HG03025 (cell line): Measurements from ENCODE around the gene CCZ1.
"Not testable (repeated sequence)": the region's sequence is repeated elsewhere in the genome, so short reads cannot be mapped to it uniquely, and the experiment has no call there.

Source experiments
- ATAC-seq: cut with Tn5 transposase; IDR thresholded peaks from one replicate; pipeline ENCODE4 v1.9.1; 2021; ENCODE audit warnings: mild to moderate bottlenecking, moderate library complexity; ENCODE audit not compliant: unreplicated experiment, low FRiP score

Gene CCZ1

DNA sequence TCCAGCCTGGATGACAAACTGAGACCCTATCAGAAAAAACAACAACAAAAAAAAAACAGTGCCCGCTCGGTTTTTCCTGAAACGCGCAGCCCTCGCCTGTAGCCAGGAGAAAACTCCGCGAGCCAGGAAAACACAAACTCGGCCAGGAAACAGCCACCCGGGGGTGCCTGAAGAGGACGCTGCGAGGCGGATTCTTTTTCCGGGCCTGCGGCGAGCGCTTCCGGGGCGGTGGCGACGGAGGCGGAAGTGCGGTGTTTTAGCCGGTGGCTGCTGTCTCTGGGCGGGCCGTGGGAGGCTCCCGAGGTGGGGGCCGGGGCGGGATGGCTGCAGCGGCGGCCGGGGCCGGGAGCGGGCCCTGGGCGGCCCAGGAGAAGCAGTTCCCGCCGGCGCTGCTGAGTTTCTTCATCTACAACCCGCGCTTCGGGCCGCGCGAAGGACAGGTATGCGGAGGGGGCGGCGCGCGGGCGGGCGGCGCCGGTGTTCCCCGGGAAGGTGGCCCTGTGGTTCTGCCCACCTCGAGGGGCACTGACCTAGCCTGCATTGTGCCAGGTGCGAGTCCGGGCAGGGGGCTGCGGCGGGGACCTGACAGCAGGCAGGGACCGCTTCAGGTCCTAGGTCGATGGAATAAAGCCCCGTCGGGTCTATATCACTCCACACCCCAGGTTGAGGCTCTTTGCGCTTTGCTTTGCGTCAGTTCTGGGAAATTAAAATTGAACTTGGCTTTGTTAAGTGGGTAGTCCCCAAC, at the start of gene CCZ1:
Gene CCZ1 (plus strand): TSS at position 254 of the 745 bp plus-strand sequence. CDS start 67 bp downstream, at position 321.
- ATAC-seq = peak; percentile 91

DNA sequence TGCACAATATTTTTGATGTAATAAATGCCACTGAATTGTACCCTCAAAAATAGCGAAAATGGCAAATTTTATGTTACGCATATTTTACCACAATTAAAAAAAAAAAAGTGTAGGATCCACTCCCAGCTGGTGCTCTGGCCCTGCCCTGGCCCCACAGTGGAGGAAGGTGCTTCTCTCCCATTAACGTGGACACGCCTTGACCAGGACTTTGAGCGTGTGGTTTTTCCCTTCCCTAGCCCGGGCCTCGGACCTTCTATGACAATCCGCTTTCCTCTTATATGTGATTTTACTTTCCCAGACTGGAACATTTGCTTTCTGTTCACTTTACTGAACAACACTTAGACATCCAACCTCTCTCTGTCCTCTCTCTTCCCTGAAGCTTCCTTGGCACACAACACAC, 47.6 kb upstream of the CCZ1 start:
- no peak for ATAC-seq

DNA sequence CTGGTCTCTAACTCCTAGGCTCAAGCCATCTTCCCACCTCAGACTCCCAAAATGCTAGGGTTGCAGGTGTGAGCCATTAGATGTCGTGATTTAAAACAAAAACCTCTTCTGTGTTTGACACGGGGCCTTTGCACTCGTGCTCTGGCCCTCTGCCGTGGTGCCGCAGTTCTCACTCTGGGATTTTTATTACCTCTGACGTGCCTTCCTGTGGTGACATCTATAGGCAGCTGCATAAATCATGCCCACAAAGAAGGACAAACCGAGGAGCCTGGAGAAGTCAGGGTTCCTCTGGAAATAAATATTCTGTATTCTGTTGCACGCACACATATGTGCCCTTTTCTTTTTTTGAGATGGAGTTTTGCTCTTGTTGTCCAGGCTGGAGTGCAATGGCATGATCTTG, 43.8 kb upstream of the CCZ1 start:
- ATAC-seq = no peak

DNA sequence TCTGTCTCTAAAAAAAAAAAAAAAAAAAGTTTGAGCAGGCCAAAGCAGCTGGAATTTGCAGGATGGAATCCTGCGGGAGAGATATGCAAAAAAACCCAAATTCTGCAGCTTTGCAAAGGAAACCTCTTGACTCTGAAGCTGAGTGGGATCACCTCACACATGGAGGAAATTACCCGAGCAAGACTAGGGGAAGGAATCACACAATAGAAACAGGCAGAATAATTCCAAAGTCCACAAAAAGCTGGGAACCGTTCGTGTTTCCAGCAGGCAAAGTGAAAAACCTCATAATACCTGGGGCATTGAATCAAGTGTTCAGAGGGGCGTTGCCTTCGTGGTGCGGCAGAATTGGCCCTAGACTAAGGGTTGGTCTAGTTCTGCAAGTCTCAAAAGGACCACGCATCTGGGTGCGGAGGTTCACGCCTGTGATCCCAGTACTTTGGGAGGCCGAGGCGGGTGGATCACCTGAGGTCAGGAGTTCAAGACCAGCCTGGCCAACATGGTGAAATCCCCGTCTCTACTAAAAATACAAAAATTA, 41.4 kb upstream of the CCZ1 start:
- not testable (repeated sequence) for ATAC-seq

DNA sequence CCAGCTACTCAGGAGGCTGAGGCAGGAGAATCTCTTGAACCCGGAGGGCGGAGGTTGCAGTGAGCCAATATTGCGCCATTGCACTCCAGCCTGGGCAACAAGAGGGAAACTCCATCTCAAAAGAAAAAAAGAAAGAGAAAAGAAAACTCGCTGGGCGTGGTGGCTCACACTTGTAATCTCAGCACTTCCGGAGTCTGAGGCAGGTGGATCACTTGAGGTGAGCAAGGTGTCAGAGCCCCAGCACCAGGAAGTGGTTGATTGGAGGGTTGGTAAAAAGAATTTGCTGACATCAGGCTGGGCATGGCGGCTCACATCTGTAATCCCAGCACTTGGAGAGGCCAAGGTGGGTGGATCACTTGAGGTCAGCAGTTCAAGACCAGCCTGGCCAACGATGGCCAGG, 40.0 kb upstream of the CCZ1 start:
- ATAC-seq = not testable (repeated sequence)

DNA sequence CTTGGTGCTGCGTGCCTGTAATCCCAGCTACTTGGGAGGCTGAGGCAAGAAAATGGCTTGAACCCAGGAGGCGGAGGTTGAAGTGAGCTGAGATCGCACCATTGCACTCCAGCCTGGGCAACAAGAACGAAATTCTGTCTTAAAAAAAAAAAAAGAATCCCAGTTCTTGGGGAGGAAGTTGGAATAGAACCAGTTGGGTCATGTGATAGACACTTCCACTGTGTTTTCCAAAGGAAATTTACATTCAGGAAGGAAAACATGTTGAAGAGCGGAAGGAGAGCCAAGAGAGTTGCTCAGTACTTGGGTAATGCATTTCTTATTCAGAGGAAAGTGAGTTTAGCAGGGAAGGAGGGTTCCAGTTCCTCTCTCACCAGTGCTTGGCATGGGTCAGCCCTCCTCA, 37.3 kb upstream of the CCZ1 start:
- not testable (repeated sequence) for ATAC-seq

DNA sequence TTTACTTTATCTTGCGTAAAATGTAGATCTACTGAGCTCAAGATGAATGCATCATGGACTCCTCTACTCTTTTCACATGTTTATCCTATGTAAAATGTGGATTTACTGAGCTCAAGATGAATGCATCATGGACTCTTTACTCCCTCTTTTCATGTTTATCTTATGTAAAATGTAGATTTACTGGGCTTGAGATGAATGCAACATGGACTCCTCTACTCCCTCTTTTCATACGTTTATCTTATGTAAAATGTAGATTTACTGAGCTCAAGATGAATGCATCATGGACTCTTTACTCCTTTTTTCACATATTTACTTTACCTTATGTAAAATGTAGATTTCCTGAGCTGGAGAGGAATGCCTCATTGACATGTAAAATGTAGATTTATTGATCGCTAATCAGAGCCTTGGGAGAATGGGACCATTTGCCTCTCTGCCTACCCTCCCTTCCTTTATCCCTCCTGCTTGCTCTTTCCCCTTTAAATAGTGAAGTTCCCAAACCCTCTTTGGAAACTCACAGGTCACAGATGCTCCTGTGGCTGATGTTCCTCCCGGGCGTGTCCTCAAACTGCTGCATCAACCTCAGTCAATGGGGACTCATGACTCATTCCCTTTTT, 35.7 kb upstream of the CCZ1 start:
- not testable (repeated sequence) for ATAC-seq

DNA sequence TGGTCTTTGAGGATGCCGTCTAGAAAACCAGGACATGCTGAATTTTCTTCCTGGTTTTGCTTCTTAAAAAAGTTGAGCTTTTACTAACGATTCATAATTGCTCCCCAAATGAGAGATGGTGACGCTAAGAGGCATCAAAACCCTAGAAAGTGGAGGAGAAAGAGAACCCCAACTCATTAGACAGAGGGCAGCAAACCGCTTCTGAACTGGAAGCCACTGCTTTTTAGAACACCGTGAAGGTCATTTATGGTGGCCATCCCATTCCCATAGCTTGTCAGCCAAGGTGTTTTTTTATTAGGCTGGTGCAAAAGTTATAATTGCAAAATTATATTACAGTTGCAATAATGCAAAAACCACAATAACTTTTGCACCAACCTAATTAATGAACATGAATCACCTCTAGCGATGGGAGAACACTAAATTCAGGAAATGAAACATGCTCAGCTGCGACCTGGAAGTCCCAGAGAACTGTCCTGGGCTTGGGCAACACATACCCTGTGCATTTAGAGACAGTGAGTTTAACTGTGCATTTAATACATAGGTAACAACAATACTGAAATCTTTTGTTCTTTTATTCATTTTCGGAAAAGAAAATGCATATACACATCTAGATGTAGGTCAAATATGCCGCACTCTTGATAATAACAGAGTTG, 33.1 kb upstream of the CCZ1 start:
- not testable (repeated sequence) for ATAC-seq

DNA sequence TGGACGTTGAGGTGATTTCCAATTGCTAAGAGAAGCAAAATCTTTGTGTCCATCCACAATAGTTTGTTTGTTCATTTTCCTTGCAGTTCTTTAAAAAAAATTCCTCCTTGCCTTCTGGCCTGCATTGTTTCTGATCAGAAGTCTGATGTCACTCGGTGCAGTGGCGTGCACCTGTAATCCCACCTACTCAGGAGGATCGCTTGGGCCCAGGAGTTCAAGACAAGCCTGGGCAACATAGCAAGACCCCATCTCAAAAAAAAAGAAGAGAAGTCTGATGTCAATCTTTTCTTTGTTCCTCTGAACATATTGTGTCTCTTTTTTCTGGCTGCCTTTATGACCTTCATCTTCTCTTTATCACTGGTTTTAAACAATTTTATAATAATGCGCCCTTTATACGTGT, 31.5 kb upstream of the CCZ1 start:
- no peak for ATAC-seq

DNA sequence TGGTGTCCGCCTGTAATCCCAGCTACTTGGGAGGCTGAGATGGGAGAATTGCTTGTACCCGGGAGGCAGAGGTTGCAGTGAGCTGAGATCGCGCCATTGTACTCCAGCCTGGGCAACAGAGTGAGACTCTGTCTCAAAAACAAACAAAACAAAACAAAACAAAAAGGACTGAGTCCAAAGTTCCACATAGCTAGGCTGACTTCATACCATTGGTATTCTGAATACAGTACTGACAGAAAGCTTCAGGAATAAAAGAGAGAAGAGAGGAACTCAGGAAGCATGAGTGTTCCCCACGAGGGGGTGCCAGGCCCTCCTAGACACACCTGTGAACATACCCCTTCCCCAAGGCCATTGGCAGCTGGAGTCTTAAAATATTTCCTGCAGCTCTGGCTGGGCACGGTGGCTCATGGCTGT, 29.6 kb upstream of the CCZ1 start:
- not testable (repeated sequence) for ATAC-seq

DNA sequence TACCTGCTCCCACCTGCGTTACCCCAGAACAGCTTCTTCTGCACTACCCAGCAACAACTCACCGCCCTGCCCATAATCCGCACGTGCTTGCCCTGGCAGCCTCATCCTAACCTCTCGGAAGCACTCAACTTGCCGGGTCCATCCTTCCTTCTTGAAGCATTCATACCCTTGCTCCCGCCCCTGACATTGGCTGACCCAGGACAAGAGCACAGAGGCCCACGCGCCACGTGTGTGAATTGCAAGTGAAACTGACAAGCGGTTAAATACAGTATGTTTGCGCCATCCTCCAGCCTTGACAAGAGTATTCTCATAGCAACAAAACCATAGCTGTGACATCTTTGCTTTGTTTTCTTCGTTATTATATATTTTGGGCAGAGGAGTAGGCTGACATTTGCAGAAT, 28.8 kb upstream of the CCZ1 start:
- ATAC-seq = no peak

DNA sequence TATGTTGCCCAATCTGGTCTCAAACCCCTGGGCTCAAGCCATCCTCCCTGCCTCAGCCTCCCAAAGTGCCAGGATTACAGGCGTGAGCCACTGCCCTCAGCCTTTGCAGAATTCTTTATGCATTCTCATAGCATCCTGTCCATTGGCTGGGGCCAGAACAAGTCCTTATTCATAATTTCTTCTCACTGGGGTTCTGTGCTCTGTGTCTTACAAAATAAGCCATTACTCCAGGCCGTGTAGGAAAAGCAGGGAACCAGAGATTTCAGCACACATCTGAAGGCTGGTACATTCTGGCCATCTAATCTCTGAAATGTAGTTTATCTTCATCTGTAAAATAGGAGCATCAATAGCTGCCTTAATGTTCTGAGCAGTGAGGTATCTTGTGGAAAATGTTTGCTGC, 28.2 kb upstream of the CCZ1 start:
- no peak for ATAC-seq

DNA sequence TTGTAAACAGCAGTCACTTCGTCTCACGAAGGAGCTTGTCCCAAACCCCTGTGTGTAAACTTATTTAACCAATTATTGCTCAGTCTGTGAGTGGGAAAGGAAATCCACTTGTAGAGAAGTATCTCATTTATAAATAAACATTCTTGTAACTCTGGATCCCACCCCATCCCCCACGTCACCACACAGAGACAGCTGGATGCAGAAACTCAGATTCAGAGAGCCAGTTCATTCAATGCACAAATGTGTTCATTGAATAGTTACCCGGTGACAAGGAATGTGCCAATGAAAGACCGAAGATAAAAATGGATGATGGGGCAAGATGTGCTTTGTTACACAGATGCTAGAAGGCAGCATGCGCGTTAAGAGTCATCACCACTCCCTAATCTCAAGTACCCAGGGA, 26.2 kb upstream of the CCZ1 start:
- ATAC-seq = no peak

DNA sequence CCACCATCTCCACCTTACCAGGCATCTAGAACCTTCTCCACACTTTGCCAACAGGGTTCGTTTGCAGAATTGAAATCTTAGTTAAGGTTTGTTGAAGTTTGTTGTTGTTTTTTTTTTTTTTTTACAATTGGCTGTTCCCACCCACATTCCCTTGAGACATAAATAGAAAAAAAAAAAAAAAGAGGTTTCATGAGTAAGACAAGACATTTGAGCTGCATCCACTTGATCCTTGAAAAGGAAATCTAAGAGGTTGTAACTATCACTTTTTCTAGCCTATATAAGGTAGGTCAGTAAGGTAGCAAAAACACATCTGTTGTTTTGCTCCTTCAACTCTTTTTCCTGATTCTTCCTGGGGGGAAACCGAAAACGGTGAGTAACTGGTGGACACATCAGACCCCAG, 18.9 kb upstream of the CCZ1 start:
- not testable (repeated sequence) for ATAC-seq

DNA sequence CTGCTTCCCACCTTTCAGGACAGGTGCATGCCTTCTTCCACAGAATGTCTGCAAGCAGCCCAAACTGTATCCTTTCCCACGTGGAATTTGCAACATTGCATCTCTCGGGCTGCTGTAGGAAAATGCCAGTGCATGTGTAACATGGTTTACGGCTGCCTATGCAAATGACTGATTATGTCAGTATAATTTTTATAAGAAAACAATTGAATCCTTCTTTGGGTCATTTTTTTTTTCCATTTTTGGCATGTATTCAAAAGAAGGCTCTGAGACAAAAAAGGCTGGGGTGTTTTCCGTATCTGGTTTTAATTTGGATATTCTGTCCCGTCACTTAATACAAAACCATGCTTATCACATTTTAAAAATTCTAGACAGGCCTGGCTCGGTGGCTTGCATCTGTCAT, 18.4 kb upstream of the CCZ1 start:
- ATAC-seq = not testable (repeated sequence)

DNA sequence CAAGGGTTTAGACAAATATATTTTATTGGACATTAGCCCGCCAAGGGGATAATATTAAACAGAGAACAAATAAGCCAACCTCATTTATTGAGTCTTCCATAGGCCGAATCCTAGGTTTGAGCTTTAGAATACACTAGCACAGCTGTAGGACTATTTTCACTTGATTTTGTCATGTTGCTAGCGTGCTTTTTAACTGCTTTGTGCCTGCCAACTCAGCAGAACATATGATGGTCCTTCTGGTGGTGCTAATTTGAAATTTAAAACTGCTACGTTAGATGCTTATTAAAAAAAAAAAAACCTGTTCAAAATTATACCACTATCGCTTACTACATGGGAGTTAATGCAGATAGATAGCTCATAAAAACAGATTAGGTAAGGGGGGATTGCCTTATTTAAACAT, 14.1 kb upstream of the CCZ1 start:
- ATAC-seq = not testable (repeated sequence)

DNA sequence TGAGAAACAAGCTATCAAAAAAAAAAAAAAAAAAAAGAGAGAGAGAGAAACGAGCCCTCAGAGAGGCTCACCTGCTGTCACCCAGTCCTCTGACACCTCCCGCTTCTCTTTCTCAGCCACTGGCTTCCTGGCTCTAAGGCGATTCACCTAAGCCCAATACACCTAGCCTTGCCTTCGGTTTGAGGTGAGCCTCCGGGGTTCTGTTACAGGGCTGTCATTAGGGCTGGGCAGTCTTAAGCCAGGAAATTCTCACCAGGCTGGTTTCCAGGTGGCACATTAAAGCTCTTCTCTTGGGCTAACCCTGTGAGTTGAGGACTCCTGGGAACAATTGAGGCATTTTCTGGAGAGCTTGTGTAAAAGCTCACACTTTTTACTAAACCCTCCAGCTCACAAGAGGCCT, 10.5 kb upstream of the CCZ1 start:
- not testable (repeated sequence) for ATAC-seq

DNA sequence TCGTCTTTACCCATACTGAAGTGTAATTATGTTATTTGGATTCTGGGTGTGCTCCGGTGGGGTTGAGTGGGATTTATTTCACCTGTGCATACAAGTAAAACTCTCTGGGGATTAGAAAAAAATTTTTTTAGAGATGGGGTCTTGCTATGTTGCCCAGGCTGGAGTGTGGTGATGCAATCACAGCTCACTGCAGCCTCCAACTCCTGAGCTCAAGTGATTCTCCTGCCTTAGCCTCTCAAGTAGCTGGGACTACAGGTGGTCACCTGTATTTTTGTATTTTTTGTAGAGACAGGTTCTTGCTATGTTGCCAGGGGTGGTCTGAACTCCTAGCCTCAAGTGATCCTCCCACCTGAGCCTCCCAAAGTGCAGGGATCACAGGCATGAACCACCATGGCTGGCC, 8.3 kb upstream of the CCZ1 start:
- not testable (repeated sequence) for ATAC-seq

DNA sequence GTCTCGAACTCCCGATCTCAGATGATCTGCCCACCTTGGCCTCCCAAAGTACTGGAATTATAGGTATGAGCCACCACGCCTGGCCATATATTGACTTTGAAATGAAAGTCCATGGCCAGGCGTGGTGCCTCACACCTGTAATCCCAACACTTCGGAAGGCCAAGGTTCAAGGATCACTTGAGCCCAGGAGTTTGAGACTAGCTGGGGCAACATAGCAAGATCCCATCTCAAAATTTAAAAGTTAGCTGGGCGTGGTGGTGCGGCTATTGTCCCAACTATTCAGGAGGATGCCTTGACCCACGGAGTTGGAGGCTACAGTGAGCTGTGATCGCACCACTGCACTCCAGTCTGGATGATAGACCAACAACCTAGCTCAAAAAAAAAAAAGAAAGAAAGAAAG, 6.0 kb upstream of the CCZ1 start:
- ATAC-seq = no peak

DNA sequence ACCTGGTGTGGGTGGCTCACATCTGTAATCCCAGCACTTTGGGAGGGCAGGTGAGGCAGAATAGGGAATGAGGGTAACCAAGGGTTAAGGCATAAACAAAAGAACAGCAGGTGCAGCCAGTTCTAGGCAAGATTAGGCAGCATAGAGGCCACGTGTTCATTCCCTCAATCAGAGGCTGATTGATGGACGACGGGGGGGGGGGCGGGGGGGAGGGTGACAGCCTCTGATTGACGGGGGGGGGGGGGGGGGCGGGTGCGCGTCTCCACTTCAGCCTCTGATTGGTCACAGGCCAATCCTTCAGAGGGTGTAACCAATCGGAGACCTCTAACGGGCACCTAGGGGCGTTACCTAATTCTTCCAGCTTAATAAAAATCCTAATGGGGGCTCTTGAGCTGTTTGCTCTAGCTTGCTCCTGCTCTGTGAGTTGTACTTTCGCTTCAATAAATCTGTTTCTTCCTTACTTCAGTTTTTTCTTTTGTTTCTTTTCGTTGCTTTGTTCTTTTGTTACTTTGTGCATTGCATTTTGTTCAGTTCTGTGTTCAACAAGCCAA, 1.1 kb upstream of the CCZ1 start:
- not testable (repeated sequence) for ATAC-seq

DNA sequence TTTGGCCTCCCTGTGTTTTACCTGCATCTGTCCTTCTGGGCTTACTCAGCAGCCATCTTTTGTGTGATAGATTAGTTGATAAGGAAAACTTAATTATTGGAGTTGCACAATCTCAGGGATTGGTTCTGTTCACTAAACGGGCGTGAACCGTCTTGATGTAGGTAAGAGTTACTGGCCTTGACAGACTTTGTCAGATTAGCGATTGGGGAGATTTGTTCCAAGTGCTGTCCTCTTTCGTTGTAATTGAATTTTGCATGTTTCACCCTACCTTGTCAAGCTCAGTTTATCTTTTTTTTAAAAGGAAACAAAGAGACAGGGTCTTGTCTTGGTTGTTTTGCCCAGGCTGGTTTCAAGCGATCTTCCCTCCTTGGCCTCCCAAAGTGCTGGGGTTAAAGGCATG, 4.5 kb downstream of the CCZ1 start:
- ATAC-seq = not testable (repeated sequence)
